ENCODE data around the gene HS2ST1.

GRCh38 chr1:87134625-87135328 is 220.3 kb downstream of the HS2ST1 start:
- TF ChIP-seq CTCF (IDR thresholded peaks at IDR 0.05) (no peak), POLR2A (IDR thresholded peaks at IDR 0.05) (no peak)

All from thyroid gland (tissue), 4 donors.